GM23338 (cell line): ENCODE measurements around the gene GPR39. TPM values are rescaled to one million over a fixed set of nuclear protein-coding genes. Genes with fewer than 3 reads are reported as not detected.

Experiments used
- ATAC-seq: fragments of 200-7000 bp; cut with Tn5 transposase; 3 replicates; pipeline ENCODE4 v1.9.1; 2020
- DNase-seq: peaks from one replicate; pipeline ENCODE4 v3.0.0-alpha.2; 2015; ENCODE audit warnings: low spot score
- H2AFZ ChIP-seq: fragments of 200-600 bp; sonication (generic); 2 replicates; pipeline ENCODE4 v1.8.0; 2016; ENCODE audit warnings: antibody characterized with exemption, mild to moderate bottlenecking, moderate library complexity
- H3F3A ChIP-seq: fragments of 200-600 bp; sonication (generic); replicated peaks from 2 replicates; pipeline ENCODE4 v1.8.0; 2017; ENCODE audit warnings: antibody characterized with exemption, mixed run types, low read depth
- H3K27ac ChIP-seq: fragments of 200-600 bp; sonication (generic); 2 replicates; pipeline ENCODE4 v1.6.1; 2016; ENCODE audit warnings: low read depth
- H3K27me3 ChIP-seq: fragments of 200-600 bp; sonication (generic); 2 replicates; pipeline ENCODE4 v1.8.0; 2016; ENCODE audit warnings: mild to moderate bottlenecking, mixed run types, moderate library complexity; ENCODE audit not compliant: insufficient read depth
- H3K36me3 ChIP-seq: fragments of 200-600 bp; sonication (generic); 2 replicates; pipeline ENCODE4 v1.8.0; 2016; ENCODE audit warnings: mild to moderate bottlenecking; ENCODE audit not compliant: insufficient read depth
- H3K4me1 ChIP-seq: fragments of 200-600 bp; sonication (generic); 2 replicates; pipeline ENCODE4 v1.8.0; 2016; ENCODE audit warnings: mild to moderate bottlenecking, moderate library complexity; ENCODE audit not compliant: insufficient read depth
- H3K4me2 ChIP-seq: fragments of 200-600 bp; sonication (generic); 2 replicates; pipeline ENCODE4 v1.7.1; 2017; ENCODE audit warnings: mixed run types
- H3K4me3 ChIP-seq: fragments of 200-600 bp; sonication (generic); 2 replicates; pipeline ENCODE4 v1.6.1; 2016; ENCODE audit warnings: mixed run types
- H3K79me2 ChIP-seq: fragments of 200-600 bp; sonication (generic); replicated peaks from 2 replicates; pipeline ENCODE4 v1.8.0; 2017; ENCODE audit warnings: mild to moderate bottlenecking; ENCODE audit not compliant: insufficient read depth
- H3K9me2 ChIP-seq: fragments of 200-600 bp; sonication (generic); 2 replicates; pipeline ENCODE4 v1.8.0; 2017; ENCODE audit not compliant: insufficient read depth
- H4K20me1 ChIP-seq: fragments of 200-600 bp; sonication (generic); replicated peaks from 2 replicates; pipeline ENCODE4 v1.8.0; 2017; ENCODE audit warnings: mild to moderate bottlenecking; ENCODE audit not compliant: insufficient read depth
- H3K27ac Mint-ChIP-seq: 2 replicates; pipeline ENCODE4 v1.8.0; 2020; ENCODE audit warnings: inconsistent platforms, mild to moderate bottlenecking, moderate library complexity, mixed read lengths
- H3K27me3 Mint-ChIP-seq: 3 replicates; pipeline ENCODE4 v1.8.0; 2022; ENCODE audit warnings: low read depth, mild to moderate bottlenecking, moderate library complexity, mixed read lengths, inconsistent platforms; ENCODE audit not compliant: insufficient read depth, poor library complexity
- H3K36me3 Mint-ChIP-seq: 3 replicates; pipeline ENCODE4 v1.8.0; 2021; ENCODE audit warnings: low read depth, mild to moderate bottlenecking, inconsistent platforms, moderate library complexity, mixed read lengths
- H3K4me1 Mint-ChIP-seq: 3 replicates; pipeline ENCODE4 v1.8.0; 2020; ENCODE audit warnings: mild to moderate bottlenecking, inconsistent platforms, mixed read lengths
- H3K4me3 Mint-ChIP-seq: 3 replicates; pipeline ENCODE4 v1.8.0; 2021; ENCODE audit warnings: moderate library complexity, mild to moderate bottlenecking, inconsistent platforms, mixed read lengths
- H3K9me3 Mint-ChIP-seq: 3 replicates; pipeline ENCODE4 v1.8.0; 2020; ENCODE audit warnings: moderate library complexity, mild to moderate bottlenecking, inconsistent platforms, mixed read lengths
- CTCF ChIP-seq, 2 experiments: fragments of 200-600 bp in 1 of 2; sonication (generic) in 1 of 2; conservative IDR thresholded peaks; 2 replicates each; pipeline versions ENCODE4 v1.5.1 to v1.6.1; 2016 to 2017; ENCODE audit warnings: antibody characterized with exemption in 2 of 2, low read depth in 2 of 2, mild to moderate bottlenecking in 2 of 2, moderate library complexity in 1 of 2
- ETS1 ChIP-seq: IDR thresholded peaks from 2 replicates; pipeline ENCODE4 v1.6.1; 2016; ENCODE audit warnings: antibody characterized with exemption
- EZH2 ChIP-seq: fragments of 200-600 bp; sonication (generic); IDR thresholded peaks from one replicate; pipeline ENCODE4 v1.8.0; 2017; ENCODE audit warnings: antibody characterized with exemption, mild to moderate bottlenecking, low read depth; ENCODE audit not compliant: unreplicated experiment
- EZH2phosphoT487 ChIP-seq: fragments of 200-600 bp; sonication (generic); IDR thresholded peaks from one replicate; pipeline ENCODE4 v1.8.1; 2018; ENCODE audit warnings: antibody characterized with exemption; ENCODE audit not compliant: unreplicated experiment
- JUNB ChIP-seq: IDR thresholded peaks from one replicate; pipeline ENCODE4 v1.6.1; 2016; ENCODE audit warnings: antibody characterized with exemption; ENCODE audit not compliant: unreplicated experiment
- NANOG ChIP-seq: IDR thresholded peaks from 2 replicates; pipeline ENCODE4 v1.6.1; 2016; ENCODE audit warnings: antibody characterized with exemption, borderline replicate concordance
- STAT1 ChIP-seq: IDR thresholded peaks from one replicate; pipeline ENCODE4 v1.6.1; 2016; ENCODE audit warnings: antibody characterized with exemption; ENCODE audit not compliant: unreplicated experiment
- ZNF114 ChIP-seq: fragments of 250-450 bp; sonication (Bioruptor Pico); IDR thresholded peaks from 2 replicates; pipeline ENCODE4 v1.5.0; 2020; ENCODE audit warnings: mild to moderate bottlenecking, moderate library complexity
- ZNF462 ChIP-seq: fragments of 250-450 bp; sonication (Bioruptor Pico); IDR thresholded peaks from 2 replicates; pipeline ENCODE4 v1.5.0; 2020; ENCODE audit warnings: mild to moderate bottlenecking, moderate library complexity
- polyA plus RNA-seq: library from polyadenylated mRNA; unstranded; fragments of >200 nt; fragmentation: Nextera tagmentation; extraction: Ambion mirVana; gene quantifications from 2 replicates; pipeline ENCODE4 v1.2.1, GENCODE V29; 2016
- total RNA-seq: library from RNA; depleted of rRNA; stranded (reverse); fragments of >200 nt; shearing (Covaris generic); gene quantifications from 2 replicates; pipeline ENCODE4 v1.2.3, GENCODE V29; 2014
- TF ChIP-seq, protein P1 (sequence below): IDR thresholded peaks from one replicate; pipeline ENCODE4 v1.6.1; 2018; ENCODE audit warnings: antibody characterized with exemption; ENCODE audit not compliant: unreplicated experiment

GPR39 gene
- total and polyA plus RNA-seq, 2 experiments from 2014 or later: 0.55 to 1.9 TPM

DNA sequence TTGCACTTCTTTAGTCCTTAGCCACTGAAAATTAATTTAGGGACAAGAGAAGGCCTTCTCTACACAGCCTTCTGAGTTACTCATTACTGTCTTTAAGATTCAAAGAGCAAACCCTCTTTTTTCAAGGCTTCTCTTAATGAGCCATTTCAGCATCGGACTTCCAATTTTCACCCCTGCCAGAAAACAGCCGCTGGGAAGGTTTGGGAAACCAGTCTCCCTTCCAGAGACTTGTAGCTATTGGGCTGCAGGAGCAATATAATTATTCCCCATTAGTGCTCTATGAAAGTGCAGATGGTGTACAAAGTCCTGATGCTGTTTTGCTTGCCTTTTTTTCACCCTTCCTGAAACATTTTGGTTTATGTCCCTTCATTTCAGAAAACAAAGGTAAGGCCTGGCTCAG lies 79.3 kb downstream of the GPR39 start (continued):
- TF ChIP-seq CTCF (conservative IDR thresholded peaks at IDR 0.05; ENCODE audit: low read depth in 2 of 2): no peak

GRCh38 chr2:132496555-132496954 lies 80.0 kb downstream of the GPR39 start:
- no peak overlapping the region for H3K27ac Mint-ChIP-seq
- peaks cover 7% of the 10 kb centered on the region; the same call in 2 of the 3 replicates for H3K4me1 Mint-ChIP-seq
- TF ChIP-seq, protein P1, sequence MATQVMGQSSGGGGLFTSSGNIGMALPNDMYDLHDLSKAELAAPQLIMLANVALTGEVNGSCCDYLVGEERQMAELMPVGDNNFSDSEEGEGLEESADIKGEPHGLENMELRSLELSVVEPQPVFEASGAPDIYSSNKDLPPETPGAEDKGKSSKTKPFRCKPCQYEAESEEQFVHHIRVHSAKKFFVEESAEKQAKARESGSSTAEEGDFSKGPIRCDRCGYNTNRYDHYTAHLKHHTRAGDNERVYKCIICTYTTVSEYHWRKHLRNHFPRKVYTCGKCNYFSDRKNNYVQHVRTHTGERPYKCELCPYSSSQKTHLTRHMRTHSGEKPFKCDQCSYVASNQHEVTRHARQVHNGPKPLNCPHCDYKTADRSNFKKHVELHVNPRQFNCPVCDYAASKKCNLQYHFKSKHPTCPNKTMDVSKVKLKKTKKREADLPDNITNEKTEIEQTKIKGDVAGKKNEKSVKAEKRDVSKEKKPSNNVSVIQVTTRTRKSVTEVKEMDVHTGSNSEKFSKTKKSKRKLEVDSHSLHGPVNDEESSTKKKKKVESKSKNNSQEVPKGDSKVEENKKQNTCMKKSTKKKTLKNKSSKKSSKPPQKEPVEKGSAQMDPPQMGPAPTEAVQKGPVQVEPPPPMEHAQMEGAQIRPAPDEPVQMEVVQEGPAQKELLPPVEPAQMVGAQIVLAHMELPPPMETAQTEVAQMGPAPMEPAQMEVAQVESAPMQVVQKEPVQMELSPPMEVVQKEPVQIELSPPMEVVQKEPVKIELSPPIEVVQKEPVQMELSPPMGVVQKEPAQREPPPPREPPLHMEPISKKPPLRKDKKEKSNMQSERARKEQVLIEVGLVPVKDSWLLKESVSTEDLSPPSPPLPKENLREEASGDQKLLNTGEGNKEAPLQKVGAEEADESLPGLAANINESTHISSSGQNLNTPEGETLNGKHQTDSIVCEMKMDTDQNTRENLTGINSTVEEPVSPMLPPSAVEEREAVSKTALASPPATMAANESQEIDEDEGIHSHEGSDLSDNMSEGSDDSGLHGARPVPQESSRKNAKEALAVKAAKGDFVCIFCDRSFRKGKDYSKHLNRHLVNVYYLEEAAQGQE: no peak
- TF ChIP-seq ETS1 (no peak), JUNB (no peak), NANOG (no peak), ZNF462 (no peak), CTCF (conservative IDR thresholded peaks at IDR 0.05; ENCODE audit: low read depth in 2 of 2) (no peak), ZNF114 (CRISPR knock-in tag) (no peak), EZH2phosphoT487 (no peak), EZH2 (no peak), STAT1 (no peak)

More at GRCh38 chr2:132496555-132496954, 80.0 kb downstream of the GPR39 start:
- Histone ChIP-seq H2AFZ (no peak overlapping the region), H3K36me3 (no peaks in the 10 kb centered on the region), H3F3A (no peaks in the 10 kb centered on the region), H3K4me3 (no peak overlapping the region), H3K4me2 (no peak overlapping the region), H3K4me1 (no peaks in the 10 kb centered on the region), H3K79me2 (no peaks in the 10 kb centered on the region), H3K27ac (no peak overlapping the region), H4K20me1 (no peaks in the 10 kb centered on the region), H3K9me2 (peaks cover 5% of the 10 kb centered on the region), H3K27me3 (no peaks in the 10 kb centered on the region)
- no peak for ATAC-seq
- H3K36me3 Mint-ChIP-seq: no peaks in the 10 kb centered on the region
- peaks cover 3% of the 10 kb centered on the region for H3K27me3 Mint-ChIP-seq
- no peaks in the 10 kb centered on the region; the same call in 1 of the 3 replicates for H3K9me3 Mint-ChIP-seq
- no peak overlapping the region for H3K4me3 Mint-ChIP-seq
- DNase-seq: no peak
